ENCODE data around the gene PHF20.
"Not testable (repeated sequence)": the region's sequence is repeated elsewhere in the genome, so short reads cannot be mapped to it uniquely, and the experiment has no call there.

Gene PHF20

GRCh38 chr20:35776513-35777101 lies 4.8 kb downstream of the PHF20 start:
- no peak for DNase-seq (ENCODE audit: low read depth)

GRCh38 chr20:35783811-35784210 lies 12.0 kb downstream of the PHF20 start:
- not testable (repeated sequence) for DNase-seq (ENCODE audit: low read depth)

- not testable (repeated sequence) for DNase-seq (ENCODE audit: low read depth)
Measured at GRCh38 chr20:35785541-35785940, 13.7 kb downstream of the PHF20 start.

GRCh38 chr20:35788796-35789195 lies 17.0 kb downstream of the PHF20 start:
- no peak for DNase-seq (ENCODE audit: low read depth)

- no peak for DNase-seq (ENCODE audit: low read depth)
Measured at GRCh38 chr20:35791097-35791496, 19.3 kb downstream of the PHF20 start.

GRCh38 chr20:35791821-35792220 lies 20.0 kb downstream of the PHF20 start:
- DNase-seq (ENCODE audit: low read depth), result no peak

GRCh38 chr20:35792740-35793139 lies 20.9 kb downstream of the PHF20 start:
- no peak for DNase-seq (ENCODE audit: low read depth)

GRCh38 chr20:35796571-35796970 lies 24.8 kb downstream of the PHF20 start:
- DNase-seq (ENCODE audit: low read depth), result no peak

GRCh38 chr20:35801865-35802264 lies 30.1 kb downstream of the PHF20 start:
- no peak for DNase-seq (ENCODE audit: low read depth)

GRCh38 chr20:35806075-35806474 lies 34.3 kb downstream of the PHF20 start:
- DNase-seq (ENCODE audit: low read depth), result no peak

- DNase-seq (ENCODE audit: low read depth), result no peak
Measured at GRCh38 chr20:35807877-35808276, 36.1 kb downstream of the PHF20 start.

- DNase-seq (ENCODE audit: low read depth), result no peak
Measured at GRCh38 chr20:35820715-35821114, 48.9 kb downstream of the PHF20 start.

- DNase-seq (ENCODE audit: low read depth), result no peak
Measured at GRCh38 chr20:35821807-35822242, 50.0 kb downstream of the PHF20 start.

GRCh38 chr20:35823147-35823546 lies 51.3 kb downstream of the PHF20 start:
- no peak for DNase-seq (ENCODE audit: low read depth)

- DNase-seq (ENCODE audit: low read depth), result no peak
Measured at GRCh38 chr20:35823937-35824336, 52.1 kb downstream of the PHF20 start.

GRCh38 chr20:35826397-35826998 lies 54.7 kb downstream of the PHF20 start:
- no peak for DNase-seq (ENCODE audit: low read depth)

- DNase-seq (ENCODE audit: low read depth), result no peak
Measured at GRCh38 chr20:35828434-35828833, 56.6 kb downstream of the PHF20 start.

- no peak for DNase-seq (ENCODE audit: low read depth)
Measured at GRCh38 chr20:35828916-35829315, 57.1 kb downstream of the PHF20 start.

GRCh38 chr20:35830264-35830663 lies 58.4 kb downstream of the PHF20 start:
- DNase-seq (ENCODE audit: low read depth), result no peak

- DNase-seq (ENCODE audit: low read depth), result no peak
Measured at GRCh38 chr20:35831029-35831428, 59.2 kb downstream of the PHF20 start.

- no peak for DNase-seq (ENCODE audit: low read depth)
Measured at GRCh38 chr20:35831971-35832370, 60.2 kb downstream of the PHF20 start.

- no peak for DNase-seq (ENCODE audit: low read depth)
Measured at GRCh38 chr20:35833241-35833640, 61.4 kb downstream of the PHF20 start.

GRCh38 chr20:35837577-35838195 lies 65.9 kb downstream of the PHF20 start:
- no peak for DNase-seq (ENCODE audit: low read depth)

- DNase-seq (ENCODE audit: low read depth), result no peak
Measured at GRCh38 chr20:35838205-35838604, 66.4 kb downstream of the PHF20 start.

All from stimulated activated CD8-positive, alpha-beta memory T cell treated with anti-CD3 and anti-CD28 coated beads, Interleukin-7, amount 100 ng/mL, for 24 hours (primary cell).